Measurements from ENCODE around the gene PLXNA1.

- TF ChIP-seq, protein P1, sequence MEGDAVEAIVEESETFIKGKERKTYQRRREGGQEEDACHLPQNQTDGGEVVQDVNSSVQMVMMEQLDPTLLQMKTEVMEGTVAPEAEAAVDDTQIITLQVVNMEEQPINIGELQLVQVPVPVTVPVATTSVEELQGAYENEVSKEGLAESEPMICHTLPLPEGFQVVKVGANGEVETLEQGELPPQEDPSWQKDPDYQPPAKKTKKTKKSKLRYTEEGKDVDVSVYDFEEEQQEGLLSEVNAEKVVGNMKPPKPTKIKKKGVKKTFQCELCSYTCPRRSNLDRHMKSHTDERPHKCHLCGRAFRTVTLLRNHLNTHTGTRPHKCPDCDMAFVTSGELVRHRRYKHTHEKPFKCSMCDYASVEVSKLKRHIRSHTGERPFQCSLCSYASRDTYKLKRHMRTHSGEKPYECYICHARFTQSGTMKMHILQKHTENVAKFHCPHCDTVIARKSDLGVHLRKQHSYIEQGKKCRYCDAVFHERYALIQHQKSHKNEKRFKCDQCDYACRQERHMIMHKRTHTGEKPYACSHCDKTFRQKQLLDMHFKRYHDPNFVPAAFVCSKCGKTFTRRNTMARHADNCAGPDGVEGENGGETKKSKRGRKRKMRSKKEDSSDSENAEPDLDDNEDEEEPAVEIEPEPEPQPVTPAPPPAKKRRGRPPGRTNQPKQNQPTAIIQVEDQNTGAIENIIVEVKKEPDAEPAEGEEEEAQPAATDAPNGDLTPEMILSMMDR (IDR thresholded peaks at IDR 0.05) = no peak
- TF ChIP-seq POLR2A (IDR thresholded peaks at IDR 0.05) = no peak
These were observed 21.6 kb upstream of the PLXNA1 start for GRCh38 chr3:126961191-126961790.

Measured in transverse colon (tissue), 3 donors.